Endothelial cell of umbilical vein (primary cell): Measurements from ENCODE around the gene ANKRD35. TPM values are rescaled to one million over a fixed set of nuclear protein-coding genes. Genes with fewer than 3 reads are reported as not detected.

Source experiments
- BruUV-seq: library from RNA; stranded (reverse); fragments of 400-500 nt; replicated peaks from 2 replicates; lab custom pipeline; 2021; lab: Mats Ljungman, UMichigan
- CTCF ChIA-PET: fragments of 300-600, 350-600 bp; sonication (Branson Sonifier 250); formaldehyde crosslinking; loops from one replicate; lab custom pipeline; 2021; ENCODE audit warnings: antibody characterized with exemption, inconsistent platforms; lab: Charles Lee
- POLR2A ChIA-PET: fragments of 300-600, 350-600 bp; sonication (Branson Sonifier 250); formaldehyde crosslinking; loops from one replicate; lab custom pipeline; 2021; ENCODE audit warnings: antibody characterized with exemption, inconsistent platforms; lab: Charles Lee
- DNase-seq: peaks from one replicate; pipeline ENCODE4 v3.0.0-alpha.2; 2011; ENCODE audit warnings: low read depth, low spot score
- FAIRE-seq: peaks from 2 replicates; lab custom pipeline; 2011; peaks lifted over from hg19 to GRCh38; lab: Jason Lieb, UNC
- H2AFZ ChIP-seq: 2 replicates; pipeline ENCODE4 v1.6.0; 2012; ENCODE audit warnings: low read depth, low read length, control low read depth, inconsistent platforms
- H3K27ac ChIP-seq: 2 replicates; pipeline ENCODE4 v1.5.1; 2011; ENCODE audit warnings: low read depth, mild to moderate bottlenecking, control low read depth, low read length, moderate library complexity; ENCODE audit not compliant: insufficient read depth
- H3K27me3 ChIP-seq, 2 experiments: 2 replicates each; pipeline versions ENCODE4 v1.6.0 to v1.6.1; 2011; ENCODE audit warnings: low read length in 2 of 2, mixed read lengths in 1 of 2; ENCODE audit not compliant: control insufficient read depth in 2 of 2, insufficient read depth in 2 of 2
- H3K36me3 ChIP-seq, 2 experiments: 2 replicates in 1 of 2; 3 replicates in 1 of 2; pipeline ENCODE4 v1.5.1; 2011; ENCODE audit warnings: low read length in 2 of 2, mild to moderate bottlenecking in 1 of 2, moderate library complexity in 1 of 2; ENCODE audit not compliant: control insufficient read depth in 2 of 2, insufficient read depth in 2 of 2; ENCODE audit errors: extremely low read depth in 1 of 2
- H3K4me1 ChIP-seq: 3 replicates; pipeline ENCODE4 v1.5.1; 2011; ENCODE audit warnings: mild to moderate bottlenecking, low read length; ENCODE audit not compliant: control insufficient read depth, insufficient read depth; ENCODE audit errors: extremely low read depth
- H3K4me2 ChIP-seq: 2 replicates; pipeline ENCODE4 v1.6.1; 2011; ENCODE audit warnings: low read length, control low read depth, mixed read lengths; ENCODE audit not compliant: insufficient read depth
- H3K4me3 ChIP-seq, 3 experiments: fragments of 200-600 bp in 1 of 3; sonication (generic), shearing (Covaris generic) in 1 of 3; replicated peaks in 1 of 3; 2 replicates each; pipeline ENCODE4 v1.5.1; 2011 to 2016; ENCODE audit warnings: control low read depth in 3 of 3, low read length in 3 of 3, mild to moderate bottlenecking in 2 of 3, inconsistent platforms in 1 of 3, low read depth in 1 of 3, moderate library complexity in 1 of 3; ENCODE audit not compliant: insufficient read depth in 1 of 3
- H3K79me2 ChIP-seq: 2 replicates; pipeline ENCODE4 v1.6.0; 2012; ENCODE audit warnings: low read length, inconsistent platforms; ENCODE audit not compliant: control insufficient read depth, insufficient read depth
- H3K9ac ChIP-seq: replicated peaks from 2 replicates; pipeline ENCODE3; 2011; ENCODE audit warnings: low read length, control low read depth; ENCODE audit not compliant: insufficient read depth; ENCODE audit errors: extremely low read depth
- H3K9me1 ChIP-seq: replicated peaks from 3 replicates; pipeline ENCODE4 v1.6.0; 2011; ENCODE audit warnings: mild to moderate bottlenecking, low read length; ENCODE audit not compliant: control insufficient read depth, insufficient read depth; ENCODE audit errors: extremely low read depth
- H3K9me3 ChIP-seq: replicated peaks from 2 replicates; pipeline ENCODE4 v1.5.1; 2012; ENCODE audit warnings: low read length, inconsistent platforms; ENCODE audit not compliant: control insufficient read depth, insufficient read depth
- H4K20me1 ChIP-seq: replicated peaks from 2 replicates; pipeline ENCODE3; 2011; ENCODE audit warnings: mild to moderate bottlenecking, low read length; ENCODE audit not compliant: control insufficient read depth, insufficient read depth; ENCODE audit errors: extremely low read depth
- JUN ChIP-seq: IDR thresholded peaks from 2 replicates; pipeline ENCODE4 v1.6.1; 2011; ENCODE audit warnings: borderline replicate concordance, low read depth; ENCODE audit not compliant: insufficient read length, insufficient read depth
- dilution Hi-C: fragments of 300-500 bp; cut with MboI; formaldehyde crosslinking; loops from one replicate; pipeline ENCODE4 v1.15.0; 2019; ENCODE audit warnings: low sequenced_read_pairs; ENCODE audit not compliant: extremely low pct_ligation_motif_present
- intact Hi-C: fragments of 100-400 bp; cut with micrococcal nuclease; formaldehyde crosslinking; loops from one replicate; pipeline ENCODE4 v1.10.0; 2022
- polyA plus RNA-seq, 4 experiments: library from polyadenylated mRNA; depleted of rRNA in 3 of 4; stranded (reverse) in 3 of 4; unstranded in 1 of 4; fragments of >200 nt; gene quantifications; 2 replicates each; pipeline versions ENCODE4 v1.2.1 to v1.2.3, GENCODE V29; 2011 to 2012; ENCODE audit warnings: missing spikeins in 1 of 4
- total RNA-seq: library from RNA; stranded (reverse); gene quantifications from 2 replicates; pipeline ENCODE4 v1.2.3, GENCODE V29; 2021
- TF ChIP-seq, protein P1 (sequence below), 2 donors: IDR thresholded peaks; 1 replicate in 1 of 2; 2 replicates in 1 of 2; pipeline ENCODE4 v1.5.1; 2011; ENCODE audit warnings: low read length in 2 of 2, mild to moderate bottlenecking in 2 of 2, moderate library complexity in 2 of 2, control low read depth in 1 of 2, inconsistent platforms in 1 of 2, low read depth in 1 of 2; ENCODE audit not compliant: insufficient read depth in 1 of 2; ENCODE audit errors: extremely low read depth in 1 of 2

The ANKRD35 gene
- total and polyA plus RNA-seq, 2 donors (not counting 3 experiments of a cell fraction or from before 2014, with no cell fraction given): 0.15 to 0.20 TPM

DNA sequence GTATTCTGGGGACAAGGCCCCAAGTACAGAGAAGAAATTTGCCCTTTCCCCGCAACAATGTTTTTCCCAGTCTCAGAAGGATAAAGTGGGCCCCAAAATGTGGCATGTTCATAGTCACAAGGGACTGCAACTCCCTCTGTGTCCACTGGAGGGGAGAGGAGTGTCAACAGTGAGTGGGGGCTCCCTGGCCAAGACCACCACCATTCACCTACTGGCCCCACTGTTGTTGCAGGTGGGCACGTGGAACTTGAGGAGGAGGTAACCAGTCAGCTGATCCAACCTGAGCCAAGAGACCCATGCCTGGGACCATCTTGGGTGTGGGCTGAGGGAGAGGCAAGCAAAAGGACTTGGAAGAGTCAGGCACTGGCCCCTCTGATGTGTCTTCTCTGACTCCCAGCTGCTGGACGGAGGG lies 39.5 kb downstream of the ANKRD35 start:
- dilution Hi-C loops (no loop called here), intact Hi-C loops (loop anchor here (1.0 kb wide), 2 partner anchors 64 to 167 kb away; partner anchors contain the start of gene ITGA10)
- H3K4me2 ChIP-seq: peak overlapping the region; percentile 79
- peaks cover 18 to 32% of the 10 kb centered on the region in 2 experiments for H3K36me3 ChIP-seq
- H4K20me1 ChIP-seq: no peaks in the 10 kb centered on the region
- peaks cover 24% of the 10 kb centered on the region for H3K4me1 ChIP-seq
- H3K79me2 ChIP-seq: no peaks in the 10 kb centered on the region
- H3K9ac ChIP-seq: peak overlapping the region; percentile 71
- no TSS peak for BruUV-seq
- POLR2A ChIA-PET: interaction anchor here (0.6 to 3.0 kb wide), 3 partner anchors 13 to 166 kb away, joined by 3 to 13 read pairs (median 7); partner anchors contain the start of genes PIAS3 and RBM8A
- peak overlapping the region; percentile 69 for H2AFZ ChIP-seq
- no peaks in the 10 kb centered on the region for H3K9me1 ChIP-seq
- H3K27me3 ChIP-seq: no peaks in the 10 kb centered on the region
- H3K9me3 ChIP-seq: no peaks in the 10 kb centered on the region
- CTCF ChIA-PET: interaction anchor here (1.0 to 9.1 kb wide), 21 partner anchors 11 to 205 kb away, joined by 3 to 154 read pairs (median 13); partner anchors contain the start of genes ANKRD34A, ANKRD35, ITGA10 and LIX1L
- TF ChIP-seq, protein P1, sequence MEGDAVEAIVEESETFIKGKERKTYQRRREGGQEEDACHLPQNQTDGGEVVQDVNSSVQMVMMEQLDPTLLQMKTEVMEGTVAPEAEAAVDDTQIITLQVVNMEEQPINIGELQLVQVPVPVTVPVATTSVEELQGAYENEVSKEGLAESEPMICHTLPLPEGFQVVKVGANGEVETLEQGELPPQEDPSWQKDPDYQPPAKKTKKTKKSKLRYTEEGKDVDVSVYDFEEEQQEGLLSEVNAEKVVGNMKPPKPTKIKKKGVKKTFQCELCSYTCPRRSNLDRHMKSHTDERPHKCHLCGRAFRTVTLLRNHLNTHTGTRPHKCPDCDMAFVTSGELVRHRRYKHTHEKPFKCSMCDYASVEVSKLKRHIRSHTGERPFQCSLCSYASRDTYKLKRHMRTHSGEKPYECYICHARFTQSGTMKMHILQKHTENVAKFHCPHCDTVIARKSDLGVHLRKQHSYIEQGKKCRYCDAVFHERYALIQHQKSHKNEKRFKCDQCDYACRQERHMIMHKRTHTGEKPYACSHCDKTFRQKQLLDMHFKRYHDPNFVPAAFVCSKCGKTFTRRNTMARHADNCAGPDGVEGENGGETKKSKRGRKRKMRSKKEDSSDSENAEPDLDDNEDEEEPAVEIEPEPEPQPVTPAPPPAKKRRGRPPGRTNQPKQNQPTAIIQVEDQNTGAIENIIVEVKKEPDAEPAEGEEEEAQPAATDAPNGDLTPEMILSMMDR (IDR thresholded peaks at IDR 0.05; ENCODE audit: extremely low read depth in 1 of 2, insufficient read depth in 1 of 2, low read depth in 1 of 2, low read length in 2 of 2): peak; percentile 54 to 63
- TF ChIP-seq JUN: no peak
- DNase-seq (peak; percentile 46), FAIRE-seq (peak; percentile 71)
- H3K4me3 ChIP-seq: peak overlapping the region in 2 of 3 experiments; percentile 58 to 59
- peak overlapping the region; percentile 28 for H3K27ac ChIP-seq
